ENCODE results near the gene TRNT1. TPM values are rescaled to one million over a fixed set of nuclear protein-coding genes. Genes with fewer than 3 reads are reported as not detected.

TRNT1 gene
- total RNA-seq: 10 to 100 TPM; 42.8 to 48.1 (median 46.1) TPM

- Mint-ChIP-seq H3K4me3 (peak within 1 kb of the TSS; percentile 98), H3K9me3 (no peaks in the 10 kb centered on the region), H3K4me1 (ENCODE audit: low read depth) (peaks cover 32% of the 10 kb centered on the region), H3K27me3 (ENCODE audit: low read depth) (no peaks in the 10 kb centered on the region), H3K36me3 (ENCODE audit: insufficient read depth) (peaks cover 18% of the 10 kb centered on the region)
- DNase-seq (peak; percentile 97), ATAC-seq (peak; percentile 91 to 94)
Observed at GRCh38 chr3:3126477-3127431, at the start of gene TRNT1. Gene TRNT1, plus strand, starts transcription at chr3:3126940. Its CDS starts 2,101 bp downstream, at chr3:3129041.

- ATAC-seq (no peak), DNase-seq (no peak)
- Mint-ChIP-seq H3K36me3 (ENCODE audit: insufficient read depth) (no peaks in the 10 kb centered on the region), H3K4me1 (ENCODE audit: low read depth) (no peaks in the 10 kb centered on the region), H3K4me3 (no peak overlapping the region), H3K27me3 (ENCODE audit: low read depth) (peaks cover 7% of the 10 kb centered on the region), H3K9me3 (no peaks in the 10 kb centered on the region)
Observed at GRCh38 chr3:3080309-3080708, 46.4 kb upstream of the TRNT1 start.

- DNase-seq (no peak), ATAC-seq (no peak)
- Mint-ChIP-seq H3K36me3 (ENCODE audit: insufficient read depth) (no peaks in the 10 kb centered on the region), H3K4me3 (no peak overlapping the region), H3K4me1 (ENCODE audit: low read depth) (no peaks in the 10 kb centered on the region), H3K27me3 (ENCODE audit: low read depth) (peaks cover 7% of the 10 kb centered on the region), H3K9me3 (no peaks in the 10 kb centered on the region)
Observed at GRCh38 chr3:3081381-3082233, 45.1 kb upstream of the TRNT1 start.

DNA sequence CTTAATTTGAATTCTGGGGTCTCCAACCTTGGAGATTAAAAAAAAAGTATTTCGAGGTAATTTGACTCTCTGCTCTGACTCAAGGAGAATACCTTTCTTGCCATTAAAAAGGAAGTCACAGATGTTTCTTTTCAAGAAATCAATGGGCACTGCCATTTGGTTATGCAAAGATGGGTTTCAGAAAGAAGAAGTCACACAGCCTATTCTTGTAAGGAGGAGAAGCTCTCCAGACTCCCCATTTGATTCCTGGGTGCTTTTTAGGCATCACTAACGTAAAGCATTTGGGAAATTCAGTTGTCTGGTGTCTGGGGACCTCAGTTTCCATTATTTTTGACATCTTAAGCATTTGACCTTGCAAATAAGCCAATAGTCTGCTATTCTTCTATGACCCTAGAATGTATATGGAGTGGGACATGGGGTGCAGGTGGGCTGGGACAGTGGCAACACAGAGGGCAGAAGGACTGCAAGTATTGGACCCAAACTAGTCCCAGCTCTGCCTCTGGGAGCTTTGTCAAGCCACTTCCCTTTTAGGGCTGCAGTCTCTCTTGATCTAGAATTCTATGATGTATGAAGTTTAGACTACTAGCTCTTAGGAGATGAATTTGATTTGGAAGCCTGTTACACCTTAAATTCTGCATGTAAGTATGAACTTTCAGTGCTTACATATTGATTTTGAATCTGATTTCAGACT, 44.4 kb upstream of the TRNT1 start:
- DNase-seq (no peak), ATAC-seq (no peak)
- Mint-ChIP-seq H3K9me3 (no peaks in the 10 kb centered on the region), H3K4me1 (ENCODE audit: low read depth) (no peaks in the 10 kb centered on the region), H3K27me3 (ENCODE audit: low read depth) (peaks cover 7% of the 10 kb centered on the region), H3K36me3 (ENCODE audit: insufficient read depth) (no peaks in the 10 kb centered on the region), H3K4me3 (no peak overlapping the region)

DNA sequence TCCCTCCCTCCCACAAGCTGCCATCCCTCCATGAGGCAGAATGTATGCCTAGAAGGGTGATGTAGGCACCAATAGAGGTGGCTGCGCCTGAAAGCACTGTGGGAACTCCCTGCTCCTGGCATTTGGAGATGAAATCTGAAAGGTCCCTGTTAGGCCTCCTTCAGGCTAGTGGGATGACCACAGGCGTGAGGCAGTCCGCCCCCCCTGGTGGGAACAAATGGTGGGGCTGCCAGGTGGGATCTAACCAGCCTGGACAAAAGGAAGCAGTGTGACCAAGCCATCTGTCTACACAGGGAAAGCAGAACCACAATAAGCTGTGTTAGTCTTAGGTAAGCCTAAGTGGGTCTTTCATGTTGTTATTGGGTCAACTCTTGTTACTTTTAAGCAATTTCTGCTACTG, 41.9 kb upstream of the TRNT1 start:
- Mint-ChIP-seq H3K4me1 (ENCODE audit: low read depth) (no peaks in the 10 kb centered on the region), H3K9me3 (no peaks in the 10 kb centered on the region), H3K27me3 (ENCODE audit: low read depth) (no peaks in the 10 kb centered on the region), H3K4me3 (no peak overlapping the region), H3K36me3 (ENCODE audit: insufficient read depth) (no peaks in the 10 kb centered on the region)
- DNase-seq (no peak), ATAC-seq (no peak)

GRCh38 chr3:3085782-3086181, 41.0 kb upstream of the TRNT1 start:
- no peaks in the 10 kb centered on the region for H3K4me1 Mint-ChIP-seq (ENCODE audit: low read depth)
- H3K36me3 Mint-ChIP-seq (ENCODE audit: insufficient read depth): no peaks in the 10 kb centered on the region
- ATAC-seq (no peak), DNase-seq (no peak)
- H3K4me3 Mint-ChIP-seq: no peak overlapping the region
- H3K27me3 Mint-ChIP-seq (ENCODE audit: low read depth): no peaks in the 10 kb centered on the region
- H3K9me3 Mint-ChIP-seq: no peaks in the 10 kb centered on the region

DNA sequence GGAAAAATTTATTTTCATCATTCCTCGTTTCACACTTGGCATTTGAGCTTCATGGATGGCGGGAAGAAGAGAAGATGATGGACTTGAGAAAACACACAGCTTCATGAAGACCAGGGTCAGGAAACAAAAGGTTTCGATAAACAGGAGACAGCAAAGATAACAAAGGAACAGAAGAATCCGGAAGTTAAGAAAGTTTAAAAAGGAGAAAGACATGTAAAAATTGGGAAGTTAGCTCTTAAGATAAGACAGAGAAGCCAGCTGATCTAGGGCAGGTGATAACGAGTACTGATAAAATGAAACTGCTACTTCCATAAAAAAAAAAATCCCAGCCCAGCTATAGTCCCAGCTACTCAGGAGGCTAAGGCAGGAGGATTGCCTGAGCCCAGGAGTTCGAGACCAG, 40.5 kb upstream of the TRNT1 start:
- ATAC-seq (no peak), DNase-seq (no peak)
- H3K4me1 Mint-ChIP-seq (ENCODE audit: low read depth): no peaks in the 10 kb centered on the region
- no peaks in the 10 kb centered on the region for H3K9me3 Mint-ChIP-seq
- no peaks in the 10 kb centered on the region for H3K36me3 Mint-ChIP-seq (ENCODE audit: insufficient read depth)
- H3K27me3 Mint-ChIP-seq (ENCODE audit: low read depth): no peaks in the 10 kb centered on the region
- no peak overlapping the region for H3K4me3 Mint-ChIP-seq

DNA sequence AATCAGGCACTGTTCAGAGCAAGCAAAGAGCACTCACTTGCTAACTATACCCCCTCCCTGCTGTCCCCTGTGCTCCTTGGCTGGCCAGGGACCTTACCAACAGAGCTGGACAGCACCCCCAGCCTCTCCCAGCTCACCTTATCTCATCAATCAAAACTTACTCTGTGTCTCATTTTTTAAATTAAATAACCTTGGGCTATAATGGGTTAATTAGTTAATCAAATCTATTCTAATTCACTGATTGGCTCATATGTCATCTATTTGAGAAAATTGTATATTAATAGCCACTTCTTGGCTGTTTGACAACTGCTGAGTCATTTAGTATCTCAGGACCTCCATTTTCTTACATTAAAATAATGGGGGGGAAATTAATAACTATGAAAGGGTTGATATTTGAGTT, 39.5 kb upstream of the TRNT1 start:
- no peak for ATAC-seq
- H3K9me3 Mint-ChIP-seq: no peaks in the 10 kb centered on the region

GRCh38 chr3:3087716-3088465, 38.8 kb upstream of the TRNT1 start:
- Mint-ChIP-seq H3K36me3 (ENCODE audit: insufficient read depth) (no peaks in the 10 kb centered on the region), H3K4me1 (ENCODE audit: low read depth) (no peaks in the 10 kb centered on the region), H3K9me3 (no peaks in the 10 kb centered on the region), H3K27me3 (ENCODE audit: low read depth) (no peaks in the 10 kb centered on the region), H3K4me3 (no peak overlapping the region)
- ATAC-seq (no peak), DNase-seq (no peak)

More for the DNA sequence above, 39.5 kb upstream of the TRNT1 start:
- no peak overlapping the region for H3K4me3 Mint-ChIP-seq
- H3K36me3 Mint-ChIP-seq (ENCODE audit: insufficient read depth): no peaks in the 10 kb centered on the region
- DNase-seq: no peak
- H3K4me1 Mint-ChIP-seq (ENCODE audit: low read depth): no peaks in the 10 kb centered on the region
- no peaks in the 10 kb centered on the region for H3K27me3 Mint-ChIP-seq (ENCODE audit: low read depth)

- DNase-seq: no peak
- Mint-ChIP-seq H3K9me3 (no peaks in the 10 kb centered on the region), H3K27me3 (ENCODE audit: low read depth) (no peaks in the 10 kb centered on the region), H3K4me1 (ENCODE audit: low read depth) (no peaks in the 10 kb centered on the region), H3K36me3 (ENCODE audit: insufficient read depth) (no peaks in the 10 kb centered on the region), H3K4me3 (no peak overlapping the region)
- no peak for ATAC-seq
Observed at GRCh38 chr3:3089017-3089416, 37.7 kb upstream of the TRNT1 start.

DNA sequence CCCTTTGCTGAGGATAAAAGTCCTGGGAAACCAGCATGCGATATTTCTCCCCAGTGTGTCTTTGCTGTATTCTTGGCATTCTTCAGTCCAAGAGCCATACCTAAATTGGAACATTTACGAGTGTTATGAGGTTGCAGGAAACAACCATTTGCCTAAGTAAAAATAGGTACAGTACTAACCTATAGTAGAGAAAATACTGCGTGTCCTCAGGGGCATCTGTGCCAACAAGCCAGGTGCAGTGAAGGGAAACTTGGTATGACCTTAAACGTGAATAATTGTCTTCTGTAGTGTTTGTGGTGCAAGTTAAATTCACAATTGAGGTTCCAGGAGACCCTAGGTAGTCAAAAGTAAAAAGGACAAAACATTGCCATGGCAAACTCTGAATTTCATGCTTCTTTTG, 28.8 kb upstream of the TRNT1 start:
- Mint-ChIP-seq H3K9me3 (no peaks in the 10 kb centered on the region), H3K27me3 (ENCODE audit: low read depth) (no peaks in the 10 kb centered on the region), H3K36me3 (ENCODE audit: insufficient read depth) (no peaks in the 10 kb centered on the region), H3K4me1 (ENCODE audit: low read depth) (no peaks in the 10 kb centered on the region), H3K4me3 (no peak overlapping the region)
- no peak for DNase-seq
- ATAC-seq: no peak

DNA sequence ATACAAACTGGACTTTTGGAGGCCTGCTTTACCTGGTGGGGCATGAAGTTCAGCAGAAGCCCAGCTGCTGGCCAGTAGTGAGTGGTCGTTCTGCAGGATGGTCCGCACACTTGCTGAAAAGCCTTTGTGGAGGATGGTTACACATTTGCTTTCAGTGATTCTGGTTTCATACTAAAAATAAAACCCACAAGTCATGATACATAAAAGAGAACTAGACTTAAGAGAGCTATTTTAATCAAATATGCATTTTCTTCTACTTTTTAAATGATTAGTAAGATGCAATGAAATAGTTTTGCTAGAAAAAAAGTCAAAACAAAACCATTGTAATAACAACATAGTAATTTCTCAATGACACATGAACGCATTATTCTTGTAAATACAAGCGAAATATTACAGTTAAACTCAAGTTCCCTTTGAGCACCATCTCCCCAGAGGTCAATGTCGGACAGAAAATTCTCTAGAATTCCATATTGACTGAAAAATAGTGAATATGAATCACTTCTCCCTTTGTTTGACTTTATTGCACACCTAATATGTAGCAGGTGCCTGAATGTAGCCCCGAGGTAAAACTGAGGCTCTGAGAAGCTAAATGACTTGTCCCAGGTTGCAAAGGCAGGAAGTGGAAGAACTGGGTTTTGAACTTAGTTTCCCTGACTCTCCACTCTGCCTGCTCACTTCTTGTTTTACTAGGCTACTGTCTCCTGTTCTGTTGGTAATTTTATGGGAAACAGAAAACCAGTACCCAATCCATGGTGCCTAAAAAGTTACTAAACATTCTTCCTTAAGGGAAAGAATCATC, 24.9 kb upstream of the TRNT1 start:
- Mint-ChIP-seq H3K9me3 (no peaks in the 10 kb centered on the region), H3K27me3 (ENCODE audit: low read depth) (no peaks in the 10 kb centered on the region), H3K4me3 (no peak overlapping the region), H3K4me1 (ENCODE audit: low read depth) (no peaks in the 10 kb centered on the region), H3K36me3 (ENCODE audit: insufficient read depth) (no peaks in the 10 kb centered on the region)
- DNase-seq (no peak), ATAC-seq (peak in 1 of 2 donors; percentile 32)

DNA sequence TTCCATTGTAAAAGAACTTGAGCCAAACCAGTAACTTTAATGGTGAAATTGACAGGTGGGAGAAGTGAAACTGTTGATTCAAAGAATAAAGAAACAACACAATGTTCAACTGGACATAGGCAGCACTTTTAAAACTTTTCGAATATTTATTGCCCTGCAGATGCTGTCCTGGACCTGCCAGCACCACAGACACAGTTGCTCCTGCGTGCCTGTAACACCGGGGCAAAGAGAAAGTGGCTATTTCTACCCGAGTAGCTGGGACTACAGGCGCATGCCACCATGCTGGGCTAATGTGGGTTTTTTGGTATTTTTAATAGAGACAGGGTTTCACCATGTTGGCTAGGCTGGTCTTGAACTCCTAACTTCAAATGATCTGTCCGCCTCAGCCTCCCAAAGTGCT, 24.0 kb upstream of the TRNT1 start:
- Mint-ChIP-seq H3K4me1 (ENCODE audit: low read depth) (peaks cover 3% of the 10 kb centered on the region), H3K9me3 (no peaks in the 10 kb centered on the region), H3K27me3 (ENCODE audit: low read depth) (no peaks in the 10 kb centered on the region), H3K36me3 (ENCODE audit: insufficient read depth) (no peaks in the 10 kb centered on the region), H3K4me3 (no peak overlapping the region)
- DNase-seq: no peak
- no peak for ATAC-seq

Data from activated T-cell treated with anti-CD3 and anti-CD28 coated beads, Interleukin-2, amount 50 U/mL, for 4 hours (primary cell).